Large intestine (tissue), 3 donors: ENCODE results near the gene NEUROD6. TPM values are rescaled to one million over a fixed set of nuclear protein-coding genes. Genes with fewer than 3 reads are reported as not detected.

Experiments
- DNase-seq, 2 donors: peaks; one replicate each; pipeline versions ENCODE4 v3.0.0 to v3.0.0-alpha.2; 2013
- H3K27ac ChIP-seq: one replicate; pipeline ENCODE4 v1.5.1; 2013; ENCODE audit warnings: low read length
- H3K27me3 ChIP-seq: 2 replicates; pipeline ENCODE4 v1.6.1; 2013; ENCODE audit warnings: low read length; ENCODE audit not compliant: control insufficient read depth, insufficient read depth
- H3K36me3 ChIP-seq: 2 replicates; pipeline ENCODE4 v1.6.1; 2013; ENCODE audit warnings: low read length; ENCODE audit not compliant: control insufficient read depth, insufficient read depth
- H3K4me1 ChIP-seq: one replicate; pipeline ENCODE4 v1.6.1; 2013; ENCODE audit warnings: low read length; ENCODE audit not compliant: control insufficient read depth, insufficient read depth
- H3K4me3 ChIP-seq: one replicate; pipeline ENCODE4 v1.5.1; 2013; ENCODE audit warnings: low read length
- H3K9me3 ChIP-seq: one replicate; pipeline ENCODE4 v1.6.1; 2013; ENCODE audit warnings: mild to moderate bottlenecking, low read depth, low read length, moderate library complexity; ENCODE audit not compliant: control insufficient read depth
- WGBS: methylation state at CpG from one replicate; pipeline ENCODE4 v1.1.5; 2013; ENCODE audit warnings: low lambda C conversion rate; ENCODE audit not compliant: insufficient coverage; 5-methylcytosine and 5-hydroxymethylcytosine counted together
- polyA plus RNA-seq: library from polyadenylated mRNA; unstranded; fragments of 120-200 nt; gene quantifications from one replicate; pipeline ENCODE4 v1.2.1, GENCODE V29; 2013

The NEUROD6 gene
- polyA plus RNA-seq, 1 donor: 1.6 TPM

DNA sequence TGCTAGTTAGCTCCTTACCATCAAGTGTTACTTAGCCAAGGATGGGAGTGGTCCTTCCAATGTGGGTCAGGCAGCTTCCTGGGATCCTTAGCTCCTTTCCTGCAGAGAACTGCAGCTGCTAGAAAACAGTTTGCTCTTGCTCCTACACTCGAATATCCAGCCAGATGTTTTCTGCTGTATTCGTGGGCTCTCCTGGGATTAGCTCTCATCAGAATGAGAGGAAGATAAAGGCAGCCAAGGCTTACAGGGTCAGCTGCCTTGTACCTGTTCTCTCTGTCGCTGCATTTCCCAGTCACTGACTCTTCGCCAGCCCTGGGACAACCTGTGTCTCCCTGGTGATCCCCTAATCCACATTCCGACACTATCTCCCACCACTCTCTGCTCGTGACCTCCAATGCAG is 29.0 kb downstream of the NEUROD6 start:
- Histone ChIP-seq H3K27me3 (no peaks in the 10 kb centered on the region), H3K9me3 (no peaks in the 10 kb centered on the region), H3K4me1 (peaks cover 3% of the 10 kb centered on the region), H3K36me3 (no peaks in the 10 kb centered on the region), H3K27ac (no peak overlapping the region), H3K4me3 (no peak overlapping the region)
- 46% methylated on average over 2 of the region's 6 CpGs for WGBS
- peak in 1 of 2 donors; percentile 13 for DNase-seq

DNA sequence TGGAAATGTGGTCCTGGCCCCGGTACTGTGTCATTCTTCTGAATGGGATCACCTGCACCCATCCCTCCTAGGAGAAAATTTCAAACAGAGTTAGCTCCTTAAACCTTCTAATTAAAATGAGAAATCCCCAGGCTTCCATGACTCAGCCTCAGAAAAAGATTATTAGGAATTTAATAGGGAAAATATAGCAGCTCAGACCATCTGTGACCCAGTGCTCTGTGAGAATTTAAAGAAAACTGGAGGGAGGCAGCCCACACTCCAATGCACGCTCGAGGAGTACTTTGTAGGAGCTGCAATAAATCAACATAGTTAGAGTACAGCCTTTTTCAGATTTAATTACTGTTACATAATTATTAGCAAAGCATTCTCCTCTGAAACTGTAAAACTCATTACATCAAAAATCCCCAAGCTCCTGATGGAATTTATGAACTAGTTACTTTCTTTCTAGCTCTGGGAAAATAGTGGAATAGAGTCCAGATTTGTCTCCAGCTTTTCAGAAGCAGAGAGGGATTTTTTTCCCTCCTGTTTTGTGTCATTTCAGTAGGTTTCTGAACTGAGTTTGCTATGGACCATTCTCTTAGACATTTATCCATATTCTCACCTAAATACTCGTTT is 30.1 kb downstream of the NEUROD6 start:
- Histone ChIP-seq H3K27me3 (no peaks in the 10 kb centered on the region), H3K36me3 (no peaks in the 10 kb centered on the region), H3K4me3 (no peak overlapping the region), H3K27ac (no peak overlapping the region), H3K4me1 (peaks cover 1% of the 10 kb centered on the region), H3K9me3 (no peaks in the 10 kb centered on the region)
- no peak for DNase-seq
- no CpG with 5 or more reads among the region's 4 CpGs for WGBS

DNA sequence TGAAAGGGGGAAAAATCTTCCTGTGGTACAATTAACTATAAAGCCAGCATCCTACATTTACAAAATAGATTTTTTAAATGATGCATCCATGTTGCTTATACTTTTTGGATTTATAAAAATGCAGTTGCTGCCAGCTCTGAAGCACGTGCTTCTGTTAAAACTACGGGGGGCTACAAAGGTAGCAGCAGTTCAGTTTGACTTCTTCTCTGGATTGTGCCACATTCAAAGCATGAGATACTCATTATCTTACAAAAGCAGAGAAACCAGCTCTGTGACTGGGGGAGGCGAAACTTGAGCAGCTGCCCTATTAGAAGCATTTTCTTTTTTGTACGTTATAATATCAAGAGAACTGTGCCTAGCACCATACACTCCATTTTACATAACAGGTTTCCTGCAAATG is 31.1 kb downstream of the NEUROD6 start:
- H3K27me3 ChIP-seq: no peaks in the 10 kb centered on the region

DNA sequence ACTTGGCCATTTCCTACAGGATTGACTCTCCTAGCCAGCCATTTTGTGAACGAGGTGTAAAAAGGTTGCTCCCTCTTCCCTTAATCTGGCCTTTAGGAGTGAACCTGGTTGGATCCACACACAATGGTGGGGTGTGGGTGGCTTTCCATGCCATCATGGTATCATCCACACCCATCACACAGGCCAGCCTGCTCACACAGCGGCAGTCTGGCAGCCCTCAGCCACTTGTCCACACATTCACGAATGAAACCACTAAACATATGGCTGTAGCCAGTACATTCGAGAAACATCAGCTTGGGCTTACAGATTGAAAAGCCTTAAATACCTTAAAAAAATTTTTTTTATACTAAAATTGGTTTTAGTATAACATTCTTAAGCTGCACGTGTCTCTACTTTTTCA is 31.9 kb downstream of the NEUROD6 start:
- 95% methylated on average over 3 of the region's 5 CpGs for WGBS
- no peak overlapping the region for H3K4me3 ChIP-seq
- no peaks in the 10 kb centered on the region for H3K27me3 ChIP-seq
- no peak overlapping the region for H3K27ac ChIP-seq
- H3K9me3 ChIP-seq: no peaks in the 10 kb centered on the region
- H3K4me1 ChIP-seq: no peaks in the 10 kb centered on the region
- H3K36me3 ChIP-seq: no peaks in the 10 kb centered on the region
- DNase-seq: no peak

More for the DNA sequence above, 31.1 kb downstream of the NEUROD6 start:
- no peak overlapping the region for H3K27ac ChIP-seq
- H3K9me3 ChIP-seq: no peaks in the 10 kb centered on the region
- H3K36me3 ChIP-seq: no peaks in the 10 kb centered on the region
- no peak for DNase-seq
- H3K4me3 ChIP-seq: no peak overlapping the region
- H3K4me1 ChIP-seq: no peaks in the 10 kb centered on the region
- WGBS: no CpG with 5 or more reads among the region's 4 CpGs

DNA sequence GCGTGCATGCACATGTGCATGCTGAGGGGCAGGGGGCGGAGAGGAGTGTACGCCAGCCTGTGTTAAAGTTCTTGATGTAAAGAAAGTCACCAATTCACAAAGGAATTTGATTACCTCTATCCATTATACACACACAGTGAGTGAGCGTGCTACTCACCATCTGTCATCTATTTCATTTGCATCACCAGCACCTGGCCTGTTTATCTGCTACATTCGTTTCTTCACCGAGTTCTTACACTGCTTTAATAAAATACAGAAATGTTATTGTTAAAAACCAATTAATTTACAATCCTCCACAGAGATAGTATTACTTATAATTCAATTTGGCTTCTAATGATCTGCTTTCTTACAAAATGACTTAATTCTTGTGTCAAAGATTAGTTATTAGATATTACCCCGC is 32.6 kb downstream of the NEUROD6 start:
- DNase-seq: no peak
- no peaks in the 10 kb centered on the region for H3K36me3 ChIP-seq
- H3K4me3 ChIP-seq: no peak overlapping the region
- no peaks in the 10 kb centered on the region for H3K4me1 ChIP-seq
- no peak overlapping the region for H3K27ac ChIP-seq
- no peaks in the 10 kb centered on the region for H3K27me3 ChIP-seq
- WGBS: 82% methylated on average over 2 of the region's 7 CpGs
- H3K9me3 ChIP-seq: no peaks in the 10 kb centered on the region

DNA sequence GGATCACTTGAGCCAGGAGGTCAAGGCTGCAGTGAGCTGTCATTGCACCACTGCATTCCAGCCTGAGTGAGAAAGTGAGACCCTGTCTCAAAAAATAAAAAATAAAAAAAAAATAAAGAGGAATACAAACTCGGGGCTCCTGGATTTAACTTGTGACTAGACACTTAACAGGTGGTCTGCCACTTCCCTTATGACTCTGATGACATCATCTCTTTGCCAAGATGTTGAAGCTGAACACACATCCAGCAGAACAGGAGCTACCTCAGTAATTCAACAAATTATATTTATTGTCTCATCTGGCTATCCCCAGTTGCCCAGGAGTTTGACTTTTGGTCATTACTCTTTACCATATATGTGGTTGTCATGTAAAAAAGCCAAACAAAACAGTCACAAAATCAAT is 35.3 kb downstream of the NEUROD6 start:
- no peak for DNase-seq
- 67% methylated on average over 1 of the region's 1 CpG for WGBS
- no peaks in the 10 kb centered on the region for H3K4me1 ChIP-seq

DNA sequence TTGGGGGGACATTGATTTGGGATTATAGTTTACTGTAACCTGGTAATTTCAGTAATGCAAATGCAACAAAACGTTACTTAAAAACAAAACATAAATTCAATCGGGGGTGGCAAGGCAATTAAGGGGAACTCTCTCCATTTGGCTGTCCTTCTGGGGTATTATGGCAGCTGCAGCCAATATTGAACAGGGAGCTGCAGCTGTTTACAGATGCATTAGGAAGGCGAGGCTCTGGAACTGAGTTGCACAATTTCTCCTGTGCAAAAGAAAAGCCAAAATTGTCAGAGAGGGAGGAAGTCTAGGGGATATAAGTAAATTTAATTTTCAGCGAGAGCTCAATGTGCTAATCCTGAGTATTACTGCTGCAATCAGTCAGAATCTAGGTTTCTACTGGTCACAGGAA is 36.1 kb downstream of the NEUROD6 start:
- Histone ChIP-seq H3K27me3 (no peaks in the 10 kb centered on the region), H3K27ac (no peak overlapping the region), H3K4me1 (no peaks in the 10 kb centered on the region), H3K36me3 (no peaks in the 10 kb centered on the region), H3K4me3 (no peak overlapping the region), H3K9me3 (no peaks in the 10 kb centered on the region)
- no CpG with 5 or more reads among the region's 4 CpGs for WGBS
- DNase-seq: no peak

More for the DNA sequence above, 35.3 kb downstream of the NEUROD6 start:
- Histone ChIP-seq H3K27me3 (no peaks in the 10 kb centered on the region), H3K27ac (no peak overlapping the region), H3K36me3 (no peaks in the 10 kb centered on the region), H3K4me3 (no peak overlapping the region), H3K9me3 (no peaks in the 10 kb centered on the region)

DNA sequence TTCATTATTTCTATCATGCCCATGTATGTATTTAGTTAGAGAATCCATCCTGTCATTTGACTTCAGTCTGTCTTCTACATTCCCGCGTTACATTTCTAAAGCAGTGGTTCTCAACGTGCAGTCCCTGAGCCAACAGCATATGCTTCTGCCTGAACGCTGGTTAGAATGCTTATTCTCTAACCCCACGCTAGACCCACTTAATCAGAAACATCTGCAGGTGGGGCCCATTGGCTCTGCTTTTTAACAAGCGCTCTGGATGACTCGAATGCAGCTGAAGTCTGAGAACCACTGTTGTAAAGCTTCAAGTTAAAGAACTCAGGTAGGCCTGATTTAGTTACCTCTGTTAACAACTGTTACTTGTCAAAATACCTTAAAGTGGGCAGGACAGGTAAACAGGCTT is 38.2 kb downstream of the NEUROD6 start:
- WGBS: no CpG with 5 or more reads among the region's 7 CpGs
- H3K4me3 ChIP-seq: no peak overlapping the region
- H3K27me3 ChIP-seq: no peaks in the 10 kb centered on the region
- no peak for DNase-seq
- no peaks in the 10 kb centered on the region for H3K4me1 ChIP-seq
- no peaks in the 10 kb centered on the region for H3K9me3 ChIP-seq
- no peaks in the 10 kb centered on the region for H3K36me3 ChIP-seq
- no peak overlapping the region for H3K27ac ChIP-seq

DNA sequence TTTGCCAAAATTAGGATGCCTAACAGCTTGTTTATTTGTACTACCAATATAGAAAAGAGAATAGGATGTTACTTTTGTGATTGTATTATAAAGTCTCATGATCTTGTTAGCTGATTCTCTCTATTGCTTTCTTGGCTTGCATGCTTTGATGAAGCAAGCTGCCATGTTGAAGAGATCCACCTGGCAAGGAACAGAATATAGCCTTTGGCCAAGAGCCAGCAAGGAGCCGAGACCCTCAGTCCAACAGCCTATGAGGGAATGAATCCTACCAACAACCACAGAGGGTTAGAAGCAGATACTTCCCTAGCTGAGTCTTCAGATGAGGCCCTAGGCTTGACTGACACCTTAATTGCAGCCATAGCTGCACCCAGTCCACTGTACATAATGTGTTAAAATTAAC is 41.2 kb downstream of the NEUROD6 start:
- H3K27ac ChIP-seq: no peak overlapping the region
- H3K4me1 ChIP-seq: no peaks in the 10 kb centered on the region
- no peak overlapping the region for H3K4me3 ChIP-seq
- H3K36me3 ChIP-seq: no peaks in the 10 kb centered on the region
- no CpG with 5 or more reads among the region's 1 CpG for WGBS
- DNase-seq: no peak
- no peaks in the 10 kb centered on the region for H3K27me3 ChIP-seq
- no peaks in the 10 kb centered on the region for H3K9me3 ChIP-seq

DNA sequence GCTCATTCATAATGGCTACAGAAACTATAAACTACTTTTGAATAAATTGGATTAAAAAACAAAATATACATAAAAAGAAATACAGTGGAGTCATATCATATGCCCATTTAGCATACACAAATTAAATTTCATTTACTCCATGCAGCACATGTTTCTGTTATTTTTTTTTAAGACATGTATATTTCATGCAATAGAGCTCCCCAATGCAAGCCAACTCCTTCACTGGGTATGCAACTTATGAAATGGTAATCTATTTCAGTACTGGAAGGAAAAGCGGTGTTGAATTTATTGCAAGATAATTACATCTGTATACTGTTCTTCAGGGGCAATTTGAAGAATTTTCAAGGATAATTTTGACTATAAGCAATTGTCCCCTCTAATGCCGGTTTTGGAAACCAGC is 49.9 kb downstream of the NEUROD6 start:
- no peaks in the 10 kb centered on the region for H3K4me1 ChIP-seq
- H3K4me3 ChIP-seq: no peak overlapping the region
- no peak for DNase-seq
- no peaks in the 10 kb centered on the region for H3K36me3 ChIP-seq
- peaks cover 2% of the 10 kb centered on the region for H3K27me3 ChIP-seq
- WGBS: no CpG with 5 or more reads among the region's 2 CpGs
- no peaks in the 10 kb centered on the region for H3K9me3 ChIP-seq
- H3K27ac ChIP-seq: no peak overlapping the region
